Hepatocyte (in vitro differentiated cells): ENCODE measurements around the gene FUS.

Experiments
- CTCF ChIP-seq: fragments of 200-600 bp; sonication (generic); IDR thresholded peaks from 2 replicates; pipeline ENCODE4 v1.5.1; 2016; ENCODE audit warnings: antibody characterized with exemption, mild to moderate bottlenecking; ENCODE audit not compliant: poor library complexity
- EZH2 ChIP-seq: fragments of 200-600 bp; sonication (generic); IDR thresholded peaks from 2 replicates; pipeline ENCODE4 v1.6.1; 2016; ENCODE audit warnings: antibody characterized with exemption, mild to moderate bottlenecking, borderline replicate concordance
- EZH2phosphoT487 ChIP-seq: fragments of 200-600 bp; sonication (generic); IDR thresholded peaks from one replicate; pipeline ENCODE4 v1.6.1; 2018; ENCODE audit warnings: antibody characterized with exemption, mild to moderate bottlenecking, low read depth, moderate library complexity; ENCODE audit not compliant: unreplicated experiment, severe bottlenecking

GRCh38 chr16:31167315-31167714 lies 12.6 kb upstream of the FUS start:
- TF ChIP-seq CTCF (no peak), EZH2 (no peak), EZH2phosphoT487 (no peak)
